WERI-Rb-1 (cell line): ENCODE measurements around the gene KCNK3.

Source experiments
- DNase-seq: peaks from one replicate; pipeline ENCODE4 v3.0.0-alpha.2; 2020
- H3K27ac ChIP-seq: fragments of 250-450 bp; sonication (Bioruptor Pico); 2 replicates; pipeline ENCODE4 v1.5.1; 2020; ENCODE audit warnings: mild to moderate bottlenecking, moderate library complexity
- H3K27me3 ChIP-seq: fragments of 250-450 bp; sonication (Bioruptor Pico); 2 replicates; pipeline ENCODE4 v1.5.1; 2021; ENCODE audit warnings: mild to moderate bottlenecking, low read depth, moderate library complexity; ENCODE audit not compliant: insufficient read depth, severe bottlenecking
- H3K36me3 ChIP-seq: fragments of 250-450 bp; sonication (Bioruptor Pico); 2 replicates; pipeline ENCODE4 v1.5.1; 2020; ENCODE audit warnings: mild to moderate bottlenecking, moderate library complexity
- H3K4me3 ChIP-seq: 2 replicates; pipeline ENCODE4 v1.5.1; 2011; ENCODE audit warnings: low read depth, mild to moderate bottlenecking, control low read depth, low read length
- H3K9me3 ChIP-seq: fragments of 250-450 bp; sonication (Bioruptor Pico); 2 replicates; pipeline ENCODE4 v1.5.1; 2021; ENCODE audit warnings: mild to moderate bottlenecking, moderate library complexity; ENCODE audit not compliant: severe bottlenecking
- CTCF ChIP-seq: IDR thresholded peaks from 2 replicates; pipeline ENCODE4 v1.5.1; 2011; ENCODE audit warnings: low read depth, mild to moderate bottlenecking, control low read depth, inconsistent platforms, low read length

The KCNK3 gene

DNA sequence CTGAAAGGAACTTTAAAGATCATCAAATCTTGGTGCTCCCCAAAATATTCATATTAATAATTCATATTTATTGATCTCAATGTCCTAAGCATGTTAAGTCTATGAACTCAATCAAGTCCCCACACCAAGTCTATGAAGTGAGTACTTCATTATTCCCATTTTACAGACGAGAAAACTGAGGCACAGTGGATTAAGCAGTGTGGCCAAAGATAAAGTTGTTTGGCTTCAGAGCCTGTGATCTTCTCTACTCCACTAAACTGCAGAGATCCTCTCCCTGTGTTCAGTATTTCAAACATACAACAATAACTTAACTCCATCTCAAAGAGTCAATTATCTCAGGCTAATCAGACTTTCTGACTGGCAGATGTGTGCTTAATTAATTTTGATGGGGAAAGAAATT is 29.8 kb downstream of the KCNK3 start:
- Histone ChIP-seq H3K36me3 (no peaks in the 10 kb centered on the region; the same call in 1 of the 2 replicates), H3K4me3 (no peak overlapping the region), H3K27me3 (no peaks in the 10 kb centered on the region), H3K27ac (no peak overlapping the region), H3K9me3 (no peaks in the 10 kb centered on the region)
- DNase-seq: no peak
- no peak for TF ChIP-seq CTCF

DNA sequence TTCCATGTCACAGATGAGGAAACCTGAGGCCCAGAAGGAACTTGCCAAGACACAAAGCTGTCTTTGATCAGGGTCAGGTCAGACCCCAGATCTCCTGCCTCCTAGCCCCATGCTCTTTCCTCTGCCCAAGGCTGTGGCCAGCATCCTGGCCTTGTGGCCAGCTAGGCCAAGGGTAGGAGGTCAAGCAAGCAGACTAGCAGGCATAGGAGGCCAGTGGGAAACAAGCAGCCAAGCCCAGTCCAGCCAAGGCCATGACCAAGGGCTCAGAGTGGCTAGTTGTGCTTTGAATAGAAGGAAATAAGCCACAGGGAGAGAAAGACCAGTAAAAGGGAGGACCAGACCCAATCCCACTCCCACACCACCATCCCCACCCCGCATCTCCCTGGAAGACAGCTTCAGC is 30.4 kb downstream of the KCNK3 start:
- no peak for DNase-seq
- TF ChIP-seq CTCF: no peak
- Histone ChIP-seq H3K4me3 (no peak overlapping the region), H3K27me3 (no peaks in the 10 kb centered on the region), H3K9me3 (no peaks in the 10 kb centered on the region), H3K27ac (peak overlapping the region; percentile 9; the same call in 1 of the 2 replicates), H3K36me3 (peaks cover 4% of the 10 kb centered on the region)

DNA sequence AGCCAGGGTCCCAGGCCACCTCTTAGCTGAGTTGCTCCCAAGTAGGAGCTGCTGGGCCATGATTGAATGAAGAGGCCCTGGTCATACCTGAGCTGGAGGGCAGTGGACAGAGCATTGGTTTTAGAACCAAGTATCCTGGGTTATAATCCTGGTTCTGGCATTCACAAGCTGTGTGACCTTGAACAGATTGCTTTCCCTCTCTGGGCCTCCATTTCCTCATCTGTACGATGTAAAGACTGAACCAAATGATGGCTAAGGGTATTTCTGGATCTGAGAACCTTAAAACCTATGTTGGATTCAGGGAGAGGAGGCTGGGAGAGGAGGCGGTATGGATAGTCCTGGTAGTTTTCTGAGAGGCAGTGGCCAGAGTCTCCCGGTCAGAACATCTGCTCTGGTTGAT is 31.0 kb downstream of the KCNK3 start:
- Histone ChIP-seq H3K27ac (no peak overlapping the region; the same call in 1 of the 2 replicates), H3K9me3 (no peaks in the 10 kb centered on the region), H3K36me3 (peaks cover 7% of the 10 kb centered on the region), H3K27me3 (no peaks in the 10 kb centered on the region), H3K4me3 (no peak overlapping the region)
- no peak for DNase-seq
- TF ChIP-seq CTCF: no peak

DNA sequence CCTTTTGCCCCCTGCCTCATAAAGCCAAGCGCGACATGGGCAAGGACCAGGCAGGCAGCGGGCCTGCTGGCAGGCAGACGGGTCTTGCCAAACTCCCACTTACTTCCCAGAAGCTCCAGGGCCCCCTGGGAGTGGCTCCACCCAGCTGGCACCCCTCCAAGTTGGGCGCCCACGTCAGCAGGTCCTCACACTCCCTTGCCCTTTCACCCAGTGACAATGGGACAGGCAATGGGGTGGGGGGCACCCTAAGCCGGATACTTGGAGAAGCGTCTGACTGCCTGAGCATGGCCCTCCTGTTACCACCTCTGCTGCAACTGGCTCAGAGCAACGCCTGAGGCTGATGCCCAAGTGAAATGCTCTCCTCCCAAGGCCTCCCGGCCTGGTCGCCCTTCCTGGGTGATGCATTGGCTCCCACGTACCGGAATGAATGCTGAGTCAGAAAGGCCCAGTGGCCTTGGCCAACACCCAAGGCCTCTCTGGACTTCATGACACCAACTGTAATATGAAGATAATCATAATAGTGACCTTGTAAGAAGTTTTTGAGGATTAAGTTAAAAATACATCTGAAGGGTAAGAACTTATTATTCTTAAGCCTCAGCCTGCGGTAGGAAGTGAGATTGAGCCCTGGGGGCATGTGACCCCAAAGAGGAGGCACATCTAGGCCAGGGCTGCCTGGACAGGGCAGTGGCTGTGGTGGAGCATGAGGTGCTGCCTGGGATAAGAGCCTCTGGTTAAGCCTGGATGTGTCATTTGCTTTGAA is 31.6 kb downstream of the KCNK3 start:
- TF ChIP-seq CTCF: no peak
- DNase-seq: no peak
- Histone ChIP-seq H3K27ac (peak overlapping the region; percentile 46; the same call in 1 of the 2 replicates), H3K4me3 (no peak overlapping the region), H3K9me3 (no peaks in the 10 kb centered on the region), H3K27me3 (no peaks in the 10 kb centered on the region), H3K36me3 (peaks cover 14% of the 10 kb centered on the region)

- DNase-seq: no peak
- no peak for TF ChIP-seq CTCF
- Histone ChIP-seq H3K27me3 (no peaks in the 10 kb centered on the region), H3K36me3 (peaks cover 17% of the 10 kb centered on the region), H3K9me3 (no peaks in the 10 kb centered on the region), H3K27ac (peak overlapping the region; percentile 46; the same call in 1 of the 2 replicates), H3K4me3 (no peak overlapping the region)
Observed at GRCh38 chr2:26724784-26725520, 32.4 kb downstream of the KCNK3 start.
